Fibroblast of villous mesenchyme (primary cell): Measurements from ENCODE around the gene LRRC14B. TPM values are rescaled to one million over a fixed set of nuclear protein-coding genes. Genes with fewer than 3 reads are reported as not detected.

Experiments used
- DNase-seq: peaks from one replicate; pipeline ENCODE4 v3.0.0-alpha.2; 2010; ENCODE audit warnings: low read depth
- H3K4me3 ChIP-seq: 2 replicates; pipeline ENCODE4 v1.5.1; 2011; ENCODE audit warnings: low read depth, mild to moderate bottlenecking, low read length
- CTCF ChIP-seq: IDR thresholded peaks from 2 replicates; pipeline ENCODE4 v1.5.1; 2012; ENCODE audit warnings: low read depth, mild to moderate bottlenecking, low read length; ENCODE audit not compliant: insufficient read depth
- total RNA-seq: library from RNA; depleted of rRNA; stranded (reverse); fragments of >200 nt; gene quantifications from 2 replicates; pipeline ENCODE4 v1.2.3, GENCODE V29; 2012

LRRC14B gene
- total RNA-seq, 1 donor: not detected

- DNase-seq: no peak
- TF ChIP-seq CTCF: no peak
- H3K4me3 ChIP-seq: no peak overlapping the region
Measured at GRCh38 chr5:174876-175465, 16.3 kb upstream of the LRRC14B start.

- no peak for DNase-seq
- no peak for TF ChIP-seq CTCF
- no peak overlapping the region for H3K4me3 ChIP-seq
Measured at GRCh38 chr5:176296-176823, 14.9 kb upstream of the LRRC14B start.

- TF ChIP-seq CTCF: no peak
- no peak for DNase-seq
Measured at GRCh38 chr5:178110-178509, 13.2 kb upstream of the LRRC14B start.

GRCh38 chr5:179401-179800 is 11.9 kb upstream of the LRRC14B start:
- no peak overlapping the region for H3K4me3 ChIP-seq
- DNase-seq: no peak
- TF ChIP-seq CTCF: no peak

More at GRCh38 chr5:178110-178509, 13.2 kb upstream of the LRRC14B start:
- H3K4me3 ChIP-seq: no peak overlapping the region

GRCh38 chr5:180286-180918 is 10.9 kb upstream of the LRRC14B start:
- no peak overlapping the region for H3K4me3 ChIP-seq
- DNase-seq: no peak
- TF ChIP-seq CTCF: no peak

GRCh38 chr5:181160-181559 is 10.1 kb upstream of the LRRC14B start:
- no peak for DNase-seq
- no peak overlapping the region for H3K4me3 ChIP-seq
- TF ChIP-seq CTCF: no peak
